ENCODE results near the gene TMEM198.

TMEM198 gene

GRCh38 chr2:219569041-219569440 is 25.2 kb downstream of the TMEM198 start:
- H3K27ac Mint-ChIP-seq: no peak overlapping the region
- H3K27me3 Mint-ChIP-seq: peaks cover 28% of the 10 kb centered on the region
- peak overlapping the region; percentile 27 for H3K4me3 Mint-ChIP-seq

GRCh38 chr2:219569635-219570034 is 25.8 kb downstream of the TMEM198 start:
- Mint-ChIP-seq H3K4me3 (peak overlapping the region; percentile 27), H3K27ac (no peak overlapping the region), H3K4me1 (ENCODE audit: low read depth) (no peaks in the 10 kb centered on the region), H3K9me3 (ENCODE audit: low read depth) (no peaks in the 10 kb centered on the region), H3K36me3 (no peaks in the 10 kb centered on the region), H3K27me3 (peaks cover 25% of the 10 kb centered on the region)

More at GRCh38 chr2:219569041-219569440, 25.2 kb downstream of the TMEM198 start:
- Mint-ChIP-seq H3K36me3 (no peaks in the 10 kb centered on the region), H3K9me3 (ENCODE audit: low read depth) (no peaks in the 10 kb centered on the region), H3K4me1 (ENCODE audit: low read depth) (no peaks in the 10 kb centered on the region)

- H3K27me3 Mint-ChIP-seq: peaks cover 26% of the 10 kb centered on the region
- peak overlapping the region; percentile 59 for H3K4me3 Mint-ChIP-seq
- no peaks in the 10 kb centered on the region for H3K36me3 Mint-ChIP-seq
- no peak overlapping the region for H3K27ac Mint-ChIP-seq
- H3K9me3 Mint-ChIP-seq (ENCODE audit: low read depth): no peaks in the 10 kb centered on the region
- H3K4me1 Mint-ChIP-seq (ENCODE audit: low read depth): no peaks in the 10 kb centered on the region
Observed at GRCh38 chr2:219570194-219570923, 26.5 kb downstream of the TMEM198 start.

GRCh38 chr2:219570924-219571310 is 27.1 kb downstream of the TMEM198 start:
- peaks cover 26% of the 10 kb centered on the region for H3K27me3 Mint-ChIP-seq
- no peaks in the 10 kb centered on the region for H3K9me3 Mint-ChIP-seq (ENCODE audit: low read depth)

GRCh38 chr2:219571311-219572236 is 27.7 kb downstream of the TMEM198 start, which contains the start of gene OBSL1:
Gene OBSL1, minus strand, starts transcription at chr2:219571539. Its CDS starts 307 bp downstream, at chr2:219571232.
- Mint-ChIP-seq H3K36me3 (no peaks in the 10 kb centered on the region), H3K4me3 (peak within 1 kb of the TSS; percentile 27), H3K9me3 (ENCODE audit: low read depth) (no peaks in the 10 kb centered on the region), H3K27ac (no peak within 1 kb of the TSS), H3K27me3 (peaks cover 24% of the 10 kb centered on the region), H3K4me1 (ENCODE audit: low read depth) (no peaks in the 10 kb centered on the region)

More at GRCh38 chr2:219570924-219571310, 27.1 kb downstream of the TMEM198 start:
- no peak overlapping the region for H3K27ac Mint-ChIP-seq
- H3K4me1 Mint-ChIP-seq (ENCODE audit: low read depth): no peaks in the 10 kb centered on the region
- no peak overlapping the region for H3K4me3 Mint-ChIP-seq
- no peaks in the 10 kb centered on the region for H3K36me3 Mint-ChIP-seq

- Mint-ChIP-seq H3K4me3 (peak within 1 kb of the TSS; percentile 27), H3K27me3 (peaks cover 25% of the 10 kb centered on the region), H3K4me1 (ENCODE audit: low read depth) (no peaks in the 10 kb centered on the region), H3K9me3 (ENCODE audit: low read depth) (no peaks in the 10 kb centered on the region), H3K36me3 (no peaks in the 10 kb centered on the region), H3K27ac (no peak within 1 kb of the TSS)
Observed at GRCh38 chr2:219572237-219573001, 28.6 kb downstream of the TMEM198 start, which contains the start of gene INHA. Gene INHA, plus strand, starts transcription at chr2:219572310. Its CDS starts 65 bp downstream, at chr2:219572375.

GRCh38 chr2:219573166-219573565 is 29.3 kb downstream of the TMEM198 start:
- peaks cover 23% of the 10 kb centered on the region for H3K27me3 Mint-ChIP-seq
- H3K36me3 Mint-ChIP-seq: no peaks in the 10 kb centered on the region
- H3K4me3 Mint-ChIP-seq: peak overlapping the region; percentile 14
- H3K4me1 Mint-ChIP-seq (ENCODE audit: low read depth): no peaks in the 10 kb centered on the region
- H3K9me3 Mint-ChIP-seq (ENCODE audit: low read depth): no peaks in the 10 kb centered on the region
- H3K27ac Mint-ChIP-seq: no peak overlapping the region

GRCh38 chr2:219574484-219575311 is 30.9 kb downstream of the TMEM198 start:
- Mint-ChIP-seq H3K36me3 (no peaks in the 10 kb centered on the region), H3K27me3 (peaks cover 17% of the 10 kb centered on the region), H3K27ac (no peak overlapping the region), H3K4me3 (no peak overlapping the region), H3K4me1 (ENCODE audit: low read depth) (no peaks in the 10 kb centered on the region), H3K9me3 (ENCODE audit: low read depth) (no peaks in the 10 kb centered on the region)

GRCh38 chr2:219575566-219576504 is 32.0 kb downstream of the TMEM198 start:
- Mint-ChIP-seq H3K27ac (no peak overlapping the region), H3K4me1 (ENCODE audit: low read depth) (no peaks in the 10 kb centered on the region), H3K9me3 (ENCODE audit: low read depth) (no peaks in the 10 kb centered on the region), H3K4me3 (no peak overlapping the region), H3K36me3 (no peaks in the 10 kb centered on the region), H3K27me3 (peaks cover 15% of the 10 kb centered on the region)

GRCh38 chr2:219576505-219577388 is 32.9 kb downstream of the TMEM198 start:
- H3K36me3 Mint-ChIP-seq: no peaks in the 10 kb centered on the region
- H3K4me3 Mint-ChIP-seq: no peak overlapping the region
- peaks cover 14% of the 10 kb centered on the region for H3K27me3 Mint-ChIP-seq
- H3K4me1 Mint-ChIP-seq (ENCODE audit: low read depth): no peaks in the 10 kb centered on the region
- H3K27ac Mint-ChIP-seq: no peak overlapping the region
- H3K9me3 Mint-ChIP-seq (ENCODE audit: low read depth): no peaks in the 10 kb centered on the region

- H3K9me3 Mint-ChIP-seq (ENCODE audit: low read depth): no peaks in the 10 kb centered on the region
- H3K27me3 Mint-ChIP-seq: peaks cover 4% of the 10 kb centered on the region
- no peak overlapping the region for H3K27ac Mint-ChIP-seq
- H3K4me1 Mint-ChIP-seq (ENCODE audit: low read depth): no peaks in the 10 kb centered on the region
- H3K36me3 Mint-ChIP-seq: no peaks in the 10 kb centered on the region
- H3K4me3 Mint-ChIP-seq: no peak overlapping the region
Observed at GRCh38 chr2:219578811-219579613, 35.2 kb downstream of the TMEM198 start.

GRCh38 chr2:219581346-219581745 is 37.5 kb downstream of the TMEM198 start:
- Mint-ChIP-seq H3K9me3 (ENCODE audit: low read depth) (no peaks in the 10 kb centered on the region), H3K27me3 (peaks cover 5% of the 10 kb centered on the region), H3K4me1 (ENCODE audit: low read depth) (no peaks in the 10 kb centered on the region), H3K27ac (no peak overlapping the region), H3K36me3 (no peaks in the 10 kb centered on the region), H3K4me3 (no peak overlapping the region)
